Stimulated activated CD4-positive, alpha-beta T cell treated with anti-CD3 and anti-CD28 coated beads, Interleukin-1b, Interleukin-23, amount 100 ng/mL, for 4 hours (primary cell): ENCODE results near the gene PAFAH1B1.

Source experiments
- DNase-seq, 2 donors: peaks; one replicate each; pipeline ENCODE4 v3.0.0-alpha.2; 2020; ENCODE audit warnings: low read depth in 2 of 2

Gene PAFAH1B1

GRCh38 chr17:2703181-2703580 is 109.7 kb downstream of the PAFAH1B1 start:
- DNase-seq, result no peak

GRCh38 chr17:2703606-2704005 is 110.2 kb downstream of the PAFAH1B1 start:
- DNase-seq, result no peak

- DNase-seq, result no peak
Observed at GRCh38 chr17:2704031-2704889, 110.8 kb downstream of the PAFAH1B1 start.

- DNase-seq, result no peak
Observed at GRCh38 chr17:2704890-2705248, 111.4 kb downstream of the PAFAH1B1 start.

- DNase-seq, result no peak
Observed at GRCh38 chr17:2705263-2705662, 111.8 kb downstream of the PAFAH1B1 start.

GRCh38 chr17:2705888-2706795 is 112.7 kb downstream of the PAFAH1B1 start:
- DNase-seq, result no peak

GRCh38 chr17:2706911-2707510 is 113.6 kb downstream of the PAFAH1B1 start:
- DNase-seq, result no peak

- DNase-seq, result no peak
Observed at GRCh38 chr17:2707721-2708584, 114.5 kb downstream of the PAFAH1B1 start.

GRCh38 chr17:2708585-2709182 is 115.2 kb downstream of the PAFAH1B1 start:
- no peak for DNase-seq

- no peak for DNase-seq
Observed at GRCh38 chr17:2709183-2709661, 115.8 kb downstream of the PAFAH1B1 start.

GRCh38 chr17:2710071-2710802 is 116.8 kb downstream of the PAFAH1B1 start:
- no peak for DNase-seq

- DNase-seq, result peak in 1 of 2 donors; percentile 39
Observed at GRCh38 chr17:2710803-2711607, 117.6 kb downstream of the PAFAH1B1 start.

- peak; percentile 97 to 98 for DNase-seq
Observed at GRCh38 chr17:2711608-2712299, 118.3 kb downstream of the PAFAH1B1 start, which contains the start of gene CLUH. CLUH (minus strand) TSS chr17:2711764; CDS start chr17:2711661, 103 bp downstream.

- DNase-seq, result no peak
Observed at GRCh38 chr17:2712300-2713043, 119.0 kb downstream of the PAFAH1B1 start.

- DNase-seq, result no peak
Observed at GRCh38 chr17:2713881-2714280, 120.4 kb downstream of the PAFAH1B1 start.

GRCh38 chr17:2716649-2717048 is 123.2 kb downstream of the PAFAH1B1 start:
- no peak for DNase-seq

GRCh38 chr17:2718150-2718938 is 124.9 kb downstream of the PAFAH1B1 start:
- no peak for DNase-seq
